Gastrocnemius medialis (tissue), 4 donors: ENCODE measurements around the gene SAMD3. TPM values are rescaled to one million over a fixed set of nuclear protein-coding genes. Genes with fewer than 3 reads are reported as not detected.

Experiments
- ATAC-seq, 2 donors: fragments of 150-250 bp; one replicate each; pipeline ENCODE4 v1.9.1; 2016
- DNase-seq, 2 donors: peaks; one replicate each; pipeline ENCODE4 v3.0.0-alpha.2; 2019
- H3K27ac ChIP-seq, 4 donors: fragments of 200-600 bp; sonication (generic); 1 replicate in 1 of 4; 2 replicates in 3 of 4; pipeline ENCODE4 v1.5.1; 2016 to 2018; ENCODE audit warnings: mild to moderate bottlenecking in 2 of 4, moderate library complexity in 1 of 4
- H3K27me3 ChIP-seq, 3 donors: fragments of 200-600 bp; sonication (generic) in 2 of 3; 1 replicate in 1 of 3; 2 replicates in 2 of 3; pipeline versions ENCODE4 v1.5.1 to v1.6.0; 2016 to 2019; ENCODE audit warnings: mild to moderate bottlenecking in 1 of 3, moderate library complexity in 1 of 3
- H3K36me3 ChIP-seq, 2 donors: fragments of 200-600 bp; sonication (generic) in 1 of 2; one replicate each; pipeline ENCODE4 v1.5.1; 2017 to 2018
- H3K4me1 ChIP-seq, 2 donors: fragments of 200-600 bp; sonication (generic) in 1 of 2; one replicate each; pipeline ENCODE4 v1.5.1; 2016 to 2017; ENCODE audit warnings: mild to moderate bottlenecking in 2 of 2
- H3K4me3 ChIP-seq, 4 donors: fragments of 200-600 bp; sonication (generic) in 3 of 4; 1 replicate in 1 of 4; 2 replicates in 3 of 4; pipeline ENCODE4 v1.5.1; 2016 to 2019; ENCODE audit warnings: mild to moderate bottlenecking in 2 of 4
- H3K9me3 ChIP-seq, 3 donors: fragments of 200-600 bp; sonication (generic) in 2 of 3; 1 replicate in 1 of 3; 2 replicates in 2 of 3; pipeline ENCODE4 v1.5.1; 2016 to 2019
- POLR2A ChIP-seq, 2 donors: fragments of 450-650 bp; IDR thresholded peaks; one replicate each; pipeline ENCODE4 v1.6.1; 2017; ENCODE audit warnings: antibody characterized with exemption in 2 of 2, mild to moderate bottlenecking in 2 of 2, moderate library complexity in 2 of 2
- in situ Hi-C, 4 donors: fragments of 200-750 bp; cut with MboI; loops; one replicate each; pipeline versions ENCODE4 v1.15.0 to v1.8.0; 2017; ENCODE audit warnings: low sequenced_read_pairs in 4 of 4
- intact Hi-C: fragments of 100-400 bp; cut with DNase I; formaldehyde crosslinking; loops from one replicate; pipeline ENCODE4 v1.15.1; 2023; ENCODE audit warnings: low total_unique reads
- total RNA-seq, 4 donors: library from RNA; depleted of rRNA; stranded (reverse); fragments of >200 nt; gene quantifications; one replicate each; pipeline versions ENCODE4 v1.1.0 to v1.2.3, GENCODE V29; 2016
- TF ChIP-seq, protein P1 (sequence below), 5 experiments: fragments of 450-650 bp in 3 of 5; fragments of 200-600 bp in 2 of 5; sonication (generic) in 2 of 5; IDR thresholded peaks in 4 of 5; conservative IDR thresholded peaks in 1 of 5; 1 replicate in 4 of 5; 2 replicates in 1 of 5; pipeline ENCODE4 v1.5.1; 2016 to 2019; ENCODE audit warnings: antibody characterized with exemption in 5 of 5, mild to moderate bottlenecking in 3 of 5, moderate library complexity in 3 of 5

Gene SAMD3
- total RNA-seq, 4 donors from 2014 or later: not detected

GRCh38 chr6:130223508-130223907 lies 757 bp upstream of the SAMD3 start:
- no peak for ATAC-seq
- intact Hi-C loops (no loop called here), in situ Hi-C loops (no loop called here)
- TF ChIP-seq POLR2A (IDR thresholded peaks at IDR 0.05): no peak
- TF ChIP-seq, protein P1, sequence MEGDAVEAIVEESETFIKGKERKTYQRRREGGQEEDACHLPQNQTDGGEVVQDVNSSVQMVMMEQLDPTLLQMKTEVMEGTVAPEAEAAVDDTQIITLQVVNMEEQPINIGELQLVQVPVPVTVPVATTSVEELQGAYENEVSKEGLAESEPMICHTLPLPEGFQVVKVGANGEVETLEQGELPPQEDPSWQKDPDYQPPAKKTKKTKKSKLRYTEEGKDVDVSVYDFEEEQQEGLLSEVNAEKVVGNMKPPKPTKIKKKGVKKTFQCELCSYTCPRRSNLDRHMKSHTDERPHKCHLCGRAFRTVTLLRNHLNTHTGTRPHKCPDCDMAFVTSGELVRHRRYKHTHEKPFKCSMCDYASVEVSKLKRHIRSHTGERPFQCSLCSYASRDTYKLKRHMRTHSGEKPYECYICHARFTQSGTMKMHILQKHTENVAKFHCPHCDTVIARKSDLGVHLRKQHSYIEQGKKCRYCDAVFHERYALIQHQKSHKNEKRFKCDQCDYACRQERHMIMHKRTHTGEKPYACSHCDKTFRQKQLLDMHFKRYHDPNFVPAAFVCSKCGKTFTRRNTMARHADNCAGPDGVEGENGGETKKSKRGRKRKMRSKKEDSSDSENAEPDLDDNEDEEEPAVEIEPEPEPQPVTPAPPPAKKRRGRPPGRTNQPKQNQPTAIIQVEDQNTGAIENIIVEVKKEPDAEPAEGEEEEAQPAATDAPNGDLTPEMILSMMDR (IDR thresholded peaks at IDR 0.05 in 4 of 5, conservative IDR thresholded peaks at IDR 0.05 in 1 of 5): no peak
- Histone ChIP-seq H3K4me3 (no peak overlapping the region), H3K36me3 (no peaks in the 10 kb centered on the region), H3K4me1 (no peaks in the 10 kb centered on the region), H3K9me3 (no peaks in the 10 kb centered on the region), H3K27me3 (no peaks in the 10 kb centered on the region), H3K27ac (no peak overlapping the region)
- peak in 1 of 2 donors; percentile 14 for DNase-seq

- no peak for TF ChIP-seq POLR2A (IDR thresholded peaks at IDR 0.05)
- TF ChIP-seq, protein P1 (IDR thresholded peaks at IDR 0.05 in 4 of 5, conservative IDR thresholded peaks at IDR 0.05 in 1 of 5): no peak
- H3K27ac ChIP-seq: no peak overlapping the region
- H3K36me3 ChIP-seq: no peaks in the 10 kb centered on the region
- no peak overlapping the region for H3K4me3 ChIP-seq
- no peaks in the 10 kb centered on the region for H3K4me1 ChIP-seq
- ATAC-seq: no peak
- intact Hi-C loops: no loop called here
- H3K9me3 ChIP-seq: no peaks in the 10 kb centered on the region
- H3K27me3 ChIP-seq: no peaks in the 10 kb centered on the region
- in situ Hi-C loops: no loop called here
- DNase-seq: no peak
Observed at GRCh38 chr6:130218134-130218533, 4.6 kb downstream of the SAMD3 start.

DNA sequence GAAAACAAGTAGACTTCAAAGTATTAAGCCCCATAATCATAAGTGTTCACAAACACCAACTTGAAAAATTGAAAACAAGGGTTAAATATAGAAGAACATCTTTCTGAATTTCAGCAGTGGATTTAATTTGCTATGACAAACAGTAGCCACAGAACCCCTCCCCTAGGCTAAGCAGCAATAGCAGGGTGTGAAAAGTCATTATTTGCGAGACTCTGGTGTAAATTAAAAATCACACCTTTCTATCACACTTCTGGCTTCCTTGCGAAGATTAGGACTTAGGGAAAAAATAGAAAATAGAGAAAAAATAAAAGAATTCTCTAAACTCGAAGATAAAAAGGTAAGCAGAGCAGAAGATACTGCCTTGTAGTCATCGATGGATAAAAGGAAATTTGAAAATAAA lies 6.1 kb downstream of the SAMD3 start:
- Histone ChIP-seq H3K36me3 (no peaks in the 10 kb centered on the region), H3K4me3 (no peak overlapping the region), H3K4me1 (no peaks in the 10 kb centered on the region), H3K27ac (no peak overlapping the region), H3K9me3 (no peaks in the 10 kb centered on the region), H3K27me3 (no peaks in the 10 kb centered on the region)
- ATAC-seq: no peak
- in situ Hi-C loops (no loop called here), intact Hi-C loops (no loop called here)
- TF ChIP-seq, protein P1 (IDR thresholded peaks at IDR 0.05 in 4 of 5, conservative IDR thresholded peaks at IDR 0.05 in 1 of 5): no peak
- TF ChIP-seq POLR2A (IDR thresholded peaks at IDR 0.05): no peak
- DNase-seq: no peak

- no peak for TF ChIP-seq POLR2A (IDR thresholded peaks at IDR 0.05)
- TF ChIP-seq, protein P1 (IDR thresholded peaks at IDR 0.05 in 4 of 5, conservative IDR thresholded peaks at IDR 0.05 in 1 of 5): no peak
- in situ Hi-C loops (no loop called here), intact Hi-C loops (no loop called here)
- Histone ChIP-seq H3K27me3 (no peaks in the 10 kb centered on the region), H3K9me3 (no peaks in the 10 kb centered on the region), H3K27ac (no peak overlapping the region), H3K4me3 (no peak overlapping the region), H3K4me1 (no peaks in the 10 kb centered on the region), H3K36me3 (no peaks in the 10 kb centered on the region)
- DNase-seq (no peak), ATAC-seq (no peak)
Observed at GRCh38 chr6:130215526-130215925, 7.2 kb downstream of the SAMD3 start.

DNA sequence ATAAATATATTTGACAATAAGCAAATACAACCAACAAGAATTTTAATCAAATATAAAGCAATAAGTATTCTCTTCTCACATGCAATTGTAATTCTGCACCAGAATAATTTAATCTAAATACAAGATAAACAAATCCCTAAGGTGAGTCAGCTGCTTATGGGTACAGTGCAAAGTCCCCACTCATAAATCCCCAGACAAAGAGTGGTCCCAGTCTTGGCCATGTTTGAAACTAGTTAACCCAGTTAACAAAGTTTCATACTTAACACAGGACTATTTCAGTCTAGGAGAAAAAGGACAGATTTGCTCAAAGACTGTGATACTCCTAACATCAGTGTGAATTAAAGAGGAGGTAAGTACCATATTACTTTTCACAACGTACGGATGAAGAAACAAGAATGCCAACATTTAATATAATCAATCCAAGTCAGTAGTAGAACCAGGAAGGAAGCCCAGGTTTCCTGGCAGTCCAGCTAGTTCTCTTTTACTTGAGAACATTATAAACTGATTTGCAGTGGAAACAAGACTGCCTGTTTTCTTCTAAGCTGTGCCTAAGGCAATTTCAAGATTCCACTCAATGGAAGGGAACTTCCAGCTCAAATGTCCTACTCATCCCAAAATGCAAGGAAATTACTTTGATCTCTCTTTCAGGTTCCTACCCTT lies 10.4 kb downstream of the SAMD3 start:
- in situ Hi-C loops: no loop called here
- intact Hi-C loops: no loop called here
- Histone ChIP-seq H3K27ac (no peak overlapping the region), H3K36me3 (no peaks in the 10 kb centered on the region), H3K4me1 (no peaks in the 10 kb centered on the region), H3K9me3 (no peaks in the 10 kb centered on the region), H3K4me3 (no peak overlapping the region), H3K27me3 (no peaks in the 10 kb centered on the region)
- DNase-seq (no peak), ATAC-seq (no peak)
- TF ChIP-seq POLR2A (IDR thresholded peaks at IDR 0.05): no peak
- TF ChIP-seq, protein P1 (IDR thresholded peaks at IDR 0.05 in 4 of 5, conservative IDR thresholded peaks at IDR 0.05 in 1 of 5): no peak
